Superior temporal gyrus (tissue), 1 donor: Measurements from ENCODE around the gene CYP3A5.
"Not testable (repeated sequence)": the region's sequence is repeated elsewhere in the genome, so short reads cannot be mapped to it uniquely, and the experiment has no call there.

ENCODE experiments used
- DNase-seq: peaks from one replicate; pipeline ENCODE4 v3.0.0-alpha.2; 2016; ENCODE audit errors: extremely low spot score

The CYP3A5 gene

GRCh38 chr7:99679400-99680191 is at the start of gene CYP3A5:
Gene CYP3A5, minus strand, starts transcription at chr7:99679996. Its CDS starts 100 bp downstream, at chr7:99679896.
- DNase-seq = no peak

- DNase-seq = no peak
These were observed 48.8 kb upstream of the CYP3A5 start for GRCh38 chr7:99728615-99729014.

- DNase-seq = not testable (repeated sequence)
These were observed 43.4 kb upstream of the CYP3A5 start for GRCh38 chr7:99723201-99723600.

- DNase-seq = no peak
These were observed 41.2 kb upstream of the CYP3A5 start for GRCh38 chr7:99720800-99721595.

- DNase-seq = no peak
These were observed 40.4 kb upstream of the CYP3A5 start for GRCh38 chr7:99719996-99720769.

GRCh38 chr7:99713995-99714570 is 34.3 kb upstream of the CYP3A5 start:
- no peak for DNase-seq

GRCh38 chr7:99709838-99710578 is 30.2 kb upstream of the CYP3A5 start:
- DNase-seq = no peak

- no peak for DNase-seq
These were observed 29.5 kb upstream of the CYP3A5 start for GRCh38 chr7:99709260-99709659.

- DNase-seq = no peak
These were observed 27.3 kb upstream of the CYP3A5 start for GRCh38 chr7:99707096-99707495.

- DNase-seq = no peak
These were observed 20.1 kb upstream of the CYP3A5 start for GRCh38 chr7:99699946-99700345.

GRCh38 chr7:99698867-99699730 is 19.3 kb upstream of the CYP3A5 start:
- DNase-seq = not testable (repeated sequence)

- no peak for DNase-seq
These were observed 15.1 kb upstream of the CYP3A5 start for GRCh38 chr7:99694912-99695304.

- DNase-seq = no peak
These were observed 14.6 kb upstream of the CYP3A5 start for GRCh38 chr7:99694201-99694911.

GRCh38 chr7:99693427-99694200 is 13.8 kb upstream of the CYP3A5 start:
- no peak for DNase-seq

- DNase-seq = no peak
These were observed 13.3 kb upstream of the CYP3A5 start for GRCh38 chr7:99693100-99693426.

- DNase-seq = not testable (repeated sequence)
These were observed 12.8 kb upstream of the CYP3A5 start for GRCh38 chr7:99692563-99692962.

- DNase-seq = not testable (repeated sequence)
These were observed 11.9 kb upstream of the CYP3A5 start for GRCh38 chr7:99691658-99692057.

- DNase-seq = not testable (repeated sequence)
These were observed 11.1 kb upstream of the CYP3A5 start for GRCh38 chr7:99690918-99691317.
